Thoracic aorta (tissue), 2 donors: ENCODE results near the gene OR6C68. TPM values are rescaled to one million over a fixed set of nuclear protein-coding genes. Genes with fewer than 3 reads are reported as not detected.

Experiments
- ATAC-seq: fragments of 150-250 bp; one replicate; pipeline ENCODE4 v1.8.0; 2017; ENCODE audit warnings: low read depth; ENCODE audit not compliant: insufficient number of reproducible peaks, low FRiP score
- DNase-seq: peaks from one replicate; pipeline ENCODE4 v3.0.0-alpha.2; 2020; ENCODE audit warnings: low spot score
- H3K27ac ChIP-seq, 2 donors: fragments of 200-600 bp; sonication (generic); 1 replicate in 1 of 2; 2 replicates in 1 of 2; pipeline ENCODE4 v1.5.1; 2016; ENCODE audit warnings: mild to moderate bottlenecking in 2 of 2, moderate library complexity in 2 of 2
- H3K27me3 ChIP-seq: fragments of 200-600 bp; sonication (generic); replicated peaks from 2 replicates; pipeline ENCODE4 v1.6.0; 2016; ENCODE audit warnings: mild to moderate bottlenecking; ENCODE audit not compliant: insufficient read depth
- H3K36me3 ChIP-seq: fragments of 200-600 bp; sonication (generic); one replicate; pipeline ENCODE4 v1.5.1; 2016
- H3K4me1 ChIP-seq, 2 donors: fragments of 200-600 bp; sonication (generic); 1 replicate in 1 of 2; 2 replicates in 1 of 2; pipeline versions ENCODE4 v1.5.1 to v1.6.0; 2016; ENCODE audit warnings: low read depth in 2 of 2, mild to moderate bottlenecking in 1 of 2; ENCODE audit not compliant: control insufficient read depth in 1 of 2
- H3K4me3 ChIP-seq: fragments of 200-600 bp; sonication (generic); 2 replicates; pipeline ENCODE4 v1.5.1; 2016; ENCODE audit warnings: mild to moderate bottlenecking
- H3K9me3 ChIP-seq: fragments of 200-600 bp; sonication (generic); 2 replicates; pipeline ENCODE4 v1.5.1; 2016
- total RNA-seq, 2 donors: library from RNA; depleted of rRNA; stranded (reverse); fragments of >200 nt; gene quantifications; one replicate each; pipeline versions ENCODE4 v1.1.0 to v1.2.3, GENCODE V29; 2016
- TF ChIP-seq, protein P1 (sequence below): fragments of 200-600 bp; sonication (generic); IDR thresholded peaks from one replicate; pipeline ENCODE4 v1.5.1; 2019; ENCODE audit warnings: antibody characterized with exemption

The OR6C68 gene
- total RNA-seq, 2 donors from 2014 or later, result not detected

GRCh38 chr12:55516391-55516790 is 24.2 kb downstream of the OR6C68 start:
- no peak for DNase-seq
- Histone ChIP-seq H3K4me1 (no peaks in the 10 kb centered on the region), H3K27ac (no peak overlapping the region), H3K9me3 (no peaks in the 10 kb centered on the region), H3K4me3 (no peak overlapping the region), H3K36me3 (no peaks in the 10 kb centered on the region), H3K27me3 (no peaks in the 10 kb centered on the region)
- ATAC-seq, result no peak
- TF ChIP-seq, protein P1, sequence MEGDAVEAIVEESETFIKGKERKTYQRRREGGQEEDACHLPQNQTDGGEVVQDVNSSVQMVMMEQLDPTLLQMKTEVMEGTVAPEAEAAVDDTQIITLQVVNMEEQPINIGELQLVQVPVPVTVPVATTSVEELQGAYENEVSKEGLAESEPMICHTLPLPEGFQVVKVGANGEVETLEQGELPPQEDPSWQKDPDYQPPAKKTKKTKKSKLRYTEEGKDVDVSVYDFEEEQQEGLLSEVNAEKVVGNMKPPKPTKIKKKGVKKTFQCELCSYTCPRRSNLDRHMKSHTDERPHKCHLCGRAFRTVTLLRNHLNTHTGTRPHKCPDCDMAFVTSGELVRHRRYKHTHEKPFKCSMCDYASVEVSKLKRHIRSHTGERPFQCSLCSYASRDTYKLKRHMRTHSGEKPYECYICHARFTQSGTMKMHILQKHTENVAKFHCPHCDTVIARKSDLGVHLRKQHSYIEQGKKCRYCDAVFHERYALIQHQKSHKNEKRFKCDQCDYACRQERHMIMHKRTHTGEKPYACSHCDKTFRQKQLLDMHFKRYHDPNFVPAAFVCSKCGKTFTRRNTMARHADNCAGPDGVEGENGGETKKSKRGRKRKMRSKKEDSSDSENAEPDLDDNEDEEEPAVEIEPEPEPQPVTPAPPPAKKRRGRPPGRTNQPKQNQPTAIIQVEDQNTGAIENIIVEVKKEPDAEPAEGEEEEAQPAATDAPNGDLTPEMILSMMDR, result no peak

Other genes with a start within 250 kb of the OR6C68 start
- gene OR6C74, start 247.8 kb upstream of the OR6C68 start, total RNA-seq, result not detected
- not detected for gene OR6C6, start 195.8 kb upstream of the OR6C68 start, total RNA-seq
- gene OR6C1, start 178.0 kb upstream of the OR6C68 start, total RNA-seq, result not detected
- gene OR6C3, start 161.6 kb upstream of the OR6C68 start, total RNA-seq, result not detected
- not detected for gene OR6C75, start 129.4 kb upstream of the OR6C68 start, total RNA-seq
- not detected for gene OR6C65, start 91.8 kb upstream of the OR6C68 start, total RNA-seq
- not detected for gene OR6C76, start 66.1 kb upstream of the OR6C68 start, total RNA-seq
- gene OR6C2, start 48.3 kb upstream of the OR6C68 start, total RNA-seq, result not detected
- gene OR6C70, start 22.2 kb upstream of the OR6C68 start, total RNA-seq, result not detected
- not detected for gene OR6C4, start 57.2 kb downstream of the OR6C68 start, total RNA-seq
- not detected for gene OR2AP1, start 80.1 kb downstream of the OR6C68 start, total RNA-seq
- not detected for gene OR10P1, start 144.5 kb downstream of the OR6C68 start, total RNA-seq
- gene ITGA7, start 215.5 kb downstream of the OR6C68 start, total RNA-seq, result 100 to 1,000 TPM; 285 to 317 TPM
- 100 to 1,000 TPM; 113 to 117 TPM for gene BLOC1S1, start 223.7 kb downstream of the OR6C68 start, total RNA-seq
- gene RDH5, start 228.0 kb downstream of the OR6C68 start, total RNA-seq, result 10 to 100 TPM; 24.4 to 29.5 TPM
- gene CD63, start 236.6 kb downstream of the OR6C68 start, total RNA-seq, result 100 to 1,000 TPM; 615 to 776 TPM